BJ (cell line): ENCODE measurements around the gene MVB12B. TPM values are rescaled to one million over a fixed set of nuclear protein-coding genes. Genes with fewer than 3 reads are reported as not detected.

Source experiments
- CTCF ChIA-PET: fragments of 350-600 bp; formaldehyde crosslinking; extraction: SDS; loops from one replicate; lab custom pipeline; 2021; ENCODE audit warnings: antibody characterized with exemption, inconsistent platforms; lab: Yijun Ruan, JAX
- POLR2A ChIA-PET: fragments of 300-600 bp; sonication (Branson Sonifier 250); formaldehyde crosslinking; extraction: SDS; loops from one replicate; lab custom pipeline; 2021; ENCODE audit warnings: antibody characterized with exemption; lab: Charles Lee
- DNase-seq: peaks from one replicate; pipeline ENCODE4 v3.0.0-alpha.2; 2011; ENCODE audit warnings: low read depth
- H3K27me3 ChIP-seq: 2 replicates; pipeline ENCODE4 v1.6.0; 2011; ENCODE audit warnings: low read length; ENCODE audit not compliant: control insufficient read depth, insufficient read depth
- H3K36me3 ChIP-seq: 2 replicates; pipeline ENCODE4 v1.5.1; 2011; ENCODE audit warnings: low read length; ENCODE audit not compliant: control insufficient read depth, insufficient read depth
- H3K4me3 ChIP-seq: 2 replicates; pipeline ENCODE4 v1.5.1; 2011; ENCODE audit warnings: low read depth, mild to moderate bottlenecking, control low read depth, low read length
- CTCF ChIP-seq: IDR thresholded peaks from 2 replicates; pipeline ENCODE4 v1.5.1; 2011; ENCODE audit warnings: low read depth, mild to moderate bottlenecking, control low read depth, inconsistent platforms, low read length, moderate library complexity; ENCODE audit not compliant: insufficient read depth
- polyA plus RNA-seq: library from polyadenylated mRNA; depleted of rRNA; stranded (reverse); fragments of >200 nt; gene quantifications from 2 replicates; pipeline ENCODE4 v1.2.3, GENCODE V29; 2011

Gene MVB12B
- polyA plus RNA-seq, 1 experiment: 2.7 TPM

- CTCF ChIA-PET: interaction anchor here (1.2 to 5.3 kb wide), 4 partner anchors 13 to 101 kb away, joined by 3 to 109 read pairs (median 38); no protein-coding TSS in a partner anchor
- DNase-seq: no peak
- TF ChIP-seq CTCF: no peak
- no peaks in the 10 kb centered on the region for H3K27me3 ChIP-seq
- H3K4me3 ChIP-seq: no peak overlapping the region
- POLR2A ChIA-PET: no interaction called here
- peaks cover 1% of the 10 kb centered on the region for H3K36me3 ChIP-seq
Observed at GRCh38 chr9:126400571-126400970, 73.9 kb downstream of the MVB12B start.

- POLR2A ChIA-PET: no interaction called here
Observed at GRCh38 chr9:126401107-126401506, 74.5 kb downstream of the MVB12B start.

GRCh38 chr9:126401581-126401980 is 75.0 kb downstream of the MVB12B start:
- no peak overlapping the region for H3K4me3 ChIP-seq
- H3K36me3 ChIP-seq: peaks cover 1% of the 10 kb centered on the region; the same call in 1 of the 2 replicates
- no peaks in the 10 kb centered on the region for H3K27me3 ChIP-seq
- TF ChIP-seq CTCF: no peak
- ChIA-PET POLR2A (no interaction called here), CTCF (no interaction called here)
- DNase-seq: no peak

More at GRCh38 chr9:126401107-126401506, 74.5 kb downstream of the MVB12B start:
- Histone ChIP-seq H3K4me3 (no peak overlapping the region), H3K27me3 (no peaks in the 10 kb centered on the region), H3K36me3 (peaks cover 1% of the 10 kb centered on the region)
- CTCF ChIA-PET: interaction anchor here (3.6 to 5.3 kb wide), 2 partner anchors 90 to 102 kb away, joined by 44 to 109 read pairs; no protein-coding TSS in a partner anchor
- DNase-seq: no peak
- no peak for TF ChIP-seq CTCF

GRCh38 chr9:126403397-126403796 is 76.8 kb downstream of the MVB12B start:
- CTCF ChIA-PET: interaction anchor here (3.1 kb wide), 1 partner anchor 88 kb away, joined by 13 read pairs; no protein-coding TSS in a partner anchor
- no peak for DNase-seq
- POLR2A ChIA-PET: no interaction called here
- H3K36me3 ChIP-seq: no peaks in the 10 kb centered on the region
- no peak overlapping the region for H3K4me3 ChIP-seq
- no peaks in the 10 kb centered on the region for H3K27me3 ChIP-seq
- TF ChIP-seq CTCF: no peak

GRCh38 chr9:126404459-126404858 is 77.8 kb downstream of the MVB12B start:
- Histone ChIP-seq H3K36me3 (no peaks in the 10 kb centered on the region), H3K4me3 (no peak overlapping the region), H3K27me3 (no peaks in the 10 kb centered on the region)
- ChIA-PET CTCF (interaction anchor here (0.7 to 3.1 kb wide), 3 partner anchors 32 to 302 kb away, joined by 3 to 13 read pairs (median 5); no protein-coding TSS in a partner anchor), POLR2A (no interaction called here)
- DNase-seq: no peak
- TF ChIP-seq CTCF: no peak
